Stimulated activated memory B cell treated with anti-CD40 and anti-IgM and Interleukin-4, amounts not matched to agents 10 μg/mL and 1 μg/mL and 100 μg/mL, for 72 hours (primary cell): ENCODE measurements around the gene SMIM41.
A peak's percentile ranks its signal among the peaks of the same experiment; 100 is the strongest.

Experiments used
- ATAC-seq: fragments of 150-1000 bp; cut with Tn5 transposase; 2 replicates; pipeline ENCODE4 v1.10.0; 2021
- H3K27ac Mint-ChIP-seq: one replicate; pipeline ENCODE4 v1.8.0; 2022; ENCODE audit warnings: mild to moderate bottlenecking, mixed read lengths
- H3K27me3 Mint-ChIP-seq: one replicate; pipeline ENCODE4 v1.8.0; 2022; ENCODE audit warnings: mixed read lengths
- H3K36me3 Mint-ChIP-seq: one replicate; pipeline ENCODE4 v1.8.0; 2022; ENCODE audit warnings: mixed read lengths
- H3K4me1 Mint-ChIP-seq: one replicate; pipeline ENCODE4 v1.8.0; 2022; ENCODE audit warnings: mixed read lengths
- H3K4me3 Mint-ChIP-seq: one replicate; pipeline ENCODE4 v1.8.0; 2022; ENCODE audit warnings: mild to moderate bottlenecking, moderate library complexity, mixed read lengths
- H3K9me3 Mint-ChIP-seq: one replicate; pipeline ENCODE4 v1.8.0; 2022; ENCODE audit warnings: mixed read lengths

The SMIM41 gene

GRCh38 chr12:52130711-52131110 lies 51.2 kb downstream of the SMIM41 start:
- no peak for ATAC-seq
- Mint-ChIP-seq H3K9me3 (no peaks in the 10 kb centered on the region), H3K4me1 (no peaks in the 10 kb centered on the region), H3K4me3 (no peak overlapping the region), H3K36me3 (no peaks in the 10 kb centered on the region), H3K27ac (no peak overlapping the region), H3K27me3 (peaks cover 47% of the 10 kb centered on the region)

GRCh38 chr12:52132754-52133161 lies 53.3 kb downstream of the SMIM41 start:
- Mint-ChIP-seq H3K27ac (no peak overlapping the region), H3K9me3 (no peaks in the 10 kb centered on the region), H3K4me1 (no peaks in the 10 kb centered on the region), H3K4me3 (no peak overlapping the region), H3K36me3 (no peaks in the 10 kb centered on the region), H3K27me3 (peaks cover 34% of the 10 kb centered on the region)
- ATAC-seq = no peak

GRCh38 chr12:52137746-52138145 lies 58.2 kb downstream of the SMIM41 start:
- Mint-ChIP-seq H3K36me3 (no peaks in the 10 kb centered on the region), H3K27me3 (peaks cover 30% of the 10 kb centered on the region), H3K4me3 (no peak overlapping the region), H3K27ac (no peak overlapping the region), H3K4me1 (peaks cover 5% of the 10 kb centered on the region), H3K9me3 (no peaks in the 10 kb centered on the region)
- ATAC-seq = no peak

GRCh38 chr12:52139147-52139546 lies 59.6 kb downstream of the SMIM41 start:
- no peaks in the 10 kb centered on the region for H3K9me3 Mint-ChIP-seq
- no peak overlapping the region for H3K4me3 Mint-ChIP-seq
- ATAC-seq = no peak
- no peaks in the 10 kb centered on the region for H3K36me3 Mint-ChIP-seq
- H3K4me1 Mint-ChIP-seq = peaks cover 5% of the 10 kb centered on the region
- peaks cover 30% of the 10 kb centered on the region for H3K27me3 Mint-ChIP-seq
- H3K27ac Mint-ChIP-seq = no peak overlapping the region

- Mint-ChIP-seq H3K27ac (no peak overlapping the region), H3K4me1 (peaks cover 5% of the 10 kb centered on the region), H3K4me3 (no peak overlapping the region), H3K36me3 (no peaks in the 10 kb centered on the region), H3K9me3 (no peaks in the 10 kb centered on the region), H3K27me3 (peaks cover 26% of the 10 kb centered on the region)
- peak; percentile 53 for ATAC-seq
Observed at GRCh38 chr12:52139579-52140062, 60.1 kb downstream of the SMIM41 start.

GRCh38 chr12:52141306-52141705 lies 61.8 kb downstream of the SMIM41 start:
- no peak overlapping the region for H3K27ac Mint-ChIP-seq
- H3K36me3 Mint-ChIP-seq = no peaks in the 10 kb centered on the region
- no peaks in the 10 kb centered on the region for H3K9me3 Mint-ChIP-seq
- H3K4me3 Mint-ChIP-seq = no peak overlapping the region
- peaks cover 5% of the 10 kb centered on the region for H3K4me1 Mint-ChIP-seq
- ATAC-seq = no peak
- H3K27me3 Mint-ChIP-seq = peaks cover 17% of the 10 kb centered on the region

GRCh38 chr12:52141875-52142274 lies 62.4 kb downstream of the SMIM41 start:
- Mint-ChIP-seq H3K9me3 (no peaks in the 10 kb centered on the region), H3K27me3 (peaks cover 17% of the 10 kb centered on the region), H3K4me3 (no peak overlapping the region), H3K36me3 (no peaks in the 10 kb centered on the region), H3K27ac (no peak overlapping the region), H3K4me1 (peaks cover 5% of the 10 kb centered on the region)
- ATAC-seq = no peak

- ATAC-seq = no peak
- Mint-ChIP-seq H3K4me1 (peaks cover 5% of the 10 kb centered on the region), H3K27ac (no peak overlapping the region), H3K36me3 (no peaks in the 10 kb centered on the region), H3K9me3 (no peaks in the 10 kb centered on the region), H3K4me3 (no peak overlapping the region), H3K27me3 (peaks cover 13% of the 10 kb centered on the region)
Observed at GRCh38 chr12:52142431-52142830, 62.9 kb downstream of the SMIM41 start.

GRCh38 chr12:52144512-52145227 lies 65.2 kb downstream of the SMIM41 start:
- Mint-ChIP-seq H3K9me3 (no peaks in the 10 kb centered on the region), H3K4me1 (peaks cover 5% of the 10 kb centered on the region), H3K36me3 (no peaks in the 10 kb centered on the region), H3K4me3 (no peak overlapping the region), H3K27me3 (peaks cover 5% of the 10 kb centered on the region), H3K27ac (no peak overlapping the region)
- no peak for ATAC-seq

GRCh38 chr12:52145228-52146088 lies 66.0 kb downstream of the SMIM41 start:
- peak; percentile 21 for ATAC-seq

GRCh38 chr12:52146089-52146821 lies 66.8 kb downstream of the SMIM41 start:
- Mint-ChIP-seq H3K9me3 (no peaks in the 10 kb centered on the region), H3K4me1 (peaks cover under 1% of the 10 kb centered on the region), H3K4me3 (no peak overlapping the region), H3K36me3 (no peaks in the 10 kb centered on the region), H3K27me3 (peaks cover 20% of the 10 kb centered on the region), H3K27ac (no peak overlapping the region)
- no peak for ATAC-seq

More at GRCh38 chr12:52145228-52146088, 66.0 kb downstream of the SMIM41 start:
- H3K36me3 Mint-ChIP-seq = no peaks in the 10 kb centered on the region
- H3K9me3 Mint-ChIP-seq = no peaks in the 10 kb centered on the region
- peaks cover 1% of the 10 kb centered on the region for H3K4me1 Mint-ChIP-seq
- H3K27ac Mint-ChIP-seq = no peak overlapping the region
- H3K27me3 Mint-ChIP-seq = peaks cover 12% of the 10 kb centered on the region
- H3K4me3 Mint-ChIP-seq = no peak overlapping the region

GRCh38 chr12:52146822-52147366 lies 67.4 kb downstream of the SMIM41 start:
- H3K27me3 Mint-ChIP-seq = peaks cover 27% of the 10 kb centered on the region
- no peak overlapping the region for H3K4me3 Mint-ChIP-seq
- no peaks in the 10 kb centered on the region for H3K9me3 Mint-ChIP-seq
- ATAC-seq = no peak
- no peak overlapping the region for H3K27ac Mint-ChIP-seq
- H3K4me1 Mint-ChIP-seq = peaks cover 7% of the 10 kb centered on the region
- H3K36me3 Mint-ChIP-seq = no peaks in the 10 kb centered on the region

- Mint-ChIP-seq H3K4me3 (no peak overlapping the region), H3K9me3 (no peaks in the 10 kb centered on the region), H3K4me1 (peaks cover 8% of the 10 kb centered on the region), H3K27me3 (peaks cover 31% of the 10 kb centered on the region), H3K27ac (no peak overlapping the region), H3K36me3 (no peaks in the 10 kb centered on the region)
- no peak for ATAC-seq
Observed at GRCh38 chr12:52147367-52147963, 68.0 kb downstream of the SMIM41 start.

- no peaks in the 10 kb centered on the region for H3K9me3 Mint-ChIP-seq
- ATAC-seq = no peak
- no peaks in the 10 kb centered on the region for H3K36me3 Mint-ChIP-seq
- no peak overlapping the region for H3K27ac Mint-ChIP-seq
- H3K4me3 Mint-ChIP-seq = no peak overlapping the region
- peaks cover 36% of the 10 kb centered on the region for H3K27me3 Mint-ChIP-seq
- H3K4me1 Mint-ChIP-seq = peaks cover 8% of the 10 kb centered on the region
Observed at GRCh38 chr12:52147964-52148463, 68.5 kb downstream of the SMIM41 start.
